Endothelial cell of umbilical vein (primary cell): ENCODE measurements around the gene MYH11. TPM values are rescaled to one million over a fixed set of nuclear protein-coding genes. Genes with fewer than 3 reads are reported as not detected.

Source experiments
- BruUV-seq: library from RNA; stranded (reverse); fragments of 400-500 nt; replicated peaks from 2 replicates; lab custom pipeline; 2021; lab: Mats Ljungman, UMichigan
- CTCF ChIA-PET: fragments of 300-600, 350-600 bp; sonication (Branson Sonifier 250); formaldehyde crosslinking; loops from one replicate; lab custom pipeline; 2021; ENCODE audit warnings: antibody characterized with exemption, inconsistent platforms; lab: Charles Lee
- POLR2A ChIA-PET: fragments of 300-600, 350-600 bp; sonication (Branson Sonifier 250); formaldehyde crosslinking; loops from one replicate; lab custom pipeline; 2021; ENCODE audit warnings: antibody characterized with exemption, inconsistent platforms; lab: Charles Lee
- DNase-seq: peaks from one replicate; pipeline ENCODE4 v3.0.0-alpha.2; 2011; ENCODE audit warnings: low read depth, low spot score
- FAIRE-seq: peaks from 2 replicates; lab custom pipeline; 2011; peaks lifted over from hg19 to GRCh38; lab: Jason Lieb, UNC
- H2AFZ ChIP-seq: 2 replicates; pipeline ENCODE4 v1.6.0; 2012; ENCODE audit warnings: low read depth, low read length, control low read depth, inconsistent platforms
- H3K27ac ChIP-seq: 2 replicates; pipeline ENCODE4 v1.5.1; 2011; ENCODE audit warnings: low read depth, mild to moderate bottlenecking, control low read depth, low read length, moderate library complexity; ENCODE audit not compliant: insufficient read depth
- H3K27me3 ChIP-seq, 2 experiments: 2 replicates each; pipeline versions ENCODE4 v1.6.0 to v1.6.1; 2011; ENCODE audit warnings: low read length in 2 of 2, mixed read lengths in 1 of 2; ENCODE audit not compliant: control insufficient read depth in 2 of 2, insufficient read depth in 2 of 2
- H3K36me3 ChIP-seq, 2 experiments: 2 replicates in 1 of 2; 3 replicates in 1 of 2; pipeline ENCODE4 v1.5.1; 2011; ENCODE audit warnings: low read length in 2 of 2, mild to moderate bottlenecking in 1 of 2, moderate library complexity in 1 of 2; ENCODE audit not compliant: control insufficient read depth in 2 of 2, insufficient read depth in 2 of 2; ENCODE audit errors: extremely low read depth in 1 of 2
- H3K4me1 ChIP-seq: 3 replicates; pipeline ENCODE4 v1.5.1; 2011; ENCODE audit warnings: mild to moderate bottlenecking, low read length; ENCODE audit not compliant: control insufficient read depth, insufficient read depth; ENCODE audit errors: extremely low read depth
- H3K4me2 ChIP-seq: 2 replicates; pipeline ENCODE4 v1.6.1; 2011; ENCODE audit warnings: low read length, control low read depth, mixed read lengths; ENCODE audit not compliant: insufficient read depth
- H3K4me3 ChIP-seq, 3 experiments: fragments of 200-600 bp in 1 of 3; sonication (generic), shearing (Covaris generic) in 1 of 3; replicated peaks in 1 of 3; 2 replicates each; pipeline ENCODE4 v1.5.1; 2011 to 2016; ENCODE audit warnings: control low read depth in 3 of 3, low read length in 3 of 3, mild to moderate bottlenecking in 2 of 3, inconsistent platforms in 1 of 3, low read depth in 1 of 3, moderate library complexity in 1 of 3; ENCODE audit not compliant: insufficient read depth in 1 of 3
- H3K79me2 ChIP-seq: 2 replicates; pipeline ENCODE4 v1.6.0; 2012; ENCODE audit warnings: low read length, inconsistent platforms; ENCODE audit not compliant: control insufficient read depth, insufficient read depth
- H3K9ac ChIP-seq: replicated peaks from 2 replicates; pipeline ENCODE3; 2011; ENCODE audit warnings: low read length, control low read depth; ENCODE audit not compliant: insufficient read depth; ENCODE audit errors: extremely low read depth
- H3K9me1 ChIP-seq: replicated peaks from 3 replicates; pipeline ENCODE4 v1.6.0; 2011; ENCODE audit warnings: mild to moderate bottlenecking, low read length; ENCODE audit not compliant: control insufficient read depth, insufficient read depth; ENCODE audit errors: extremely low read depth
- H3K9me3 ChIP-seq: replicated peaks from 2 replicates; pipeline ENCODE4 v1.5.1; 2012; ENCODE audit warnings: low read length, inconsistent platforms; ENCODE audit not compliant: control insufficient read depth, insufficient read depth
- H4K20me1 ChIP-seq: replicated peaks from 2 replicates; pipeline ENCODE3; 2011; ENCODE audit warnings: mild to moderate bottlenecking, low read length; ENCODE audit not compliant: control insufficient read depth, insufficient read depth; ENCODE audit errors: extremely low read depth
- EZH2 ChIP-seq: IDR thresholded peaks from 2 replicates; pipeline ENCODE4 v1.6.1; 2012; ENCODE audit warnings: borderline replicate concordance, low read depth, mild to moderate bottlenecking, moderate library complexity, low read length, inconsistent platforms; ENCODE audit not compliant: severe bottlenecking
- FOS ChIP-seq: IDR thresholded peaks from 2 replicates; pipeline ENCODE4 v1.6.1; 2011; ENCODE audit warnings: mild to moderate bottlenecking, low read length, moderate library complexity, borderline replicate concordance; ENCODE audit not compliant: insufficient read depth
- MAX ChIP-seq: IDR thresholded peaks from 2 replicates; pipeline ENCODE4 v1.6.1; 2011; ENCODE audit not compliant: insufficient read depth, insufficient read length
- POLR2A ChIP-seq: IDR thresholded peaks from 2 replicates; pipeline ENCODE4 v1.6.1; 2012; ENCODE audit warnings: low read depth, mild to moderate bottlenecking, control low read depth, low read length
- POLR2AphosphoS5 ChIP-seq: IDR thresholded peaks from 2 replicates; pipeline ENCODE4 v1.6.1; 2012; ENCODE audit warnings: low read depth, mild to moderate bottlenecking, control low read depth, low read length, moderate library complexity; ENCODE audit not compliant: insufficient read depth
- dilution Hi-C: fragments of 300-500 bp; cut with MboI; formaldehyde crosslinking; loops from one replicate; pipeline ENCODE4 v1.15.0; 2019; ENCODE audit warnings: low sequenced_read_pairs; ENCODE audit not compliant: extremely low pct_ligation_motif_present
- intact Hi-C: fragments of 100-400 bp; cut with micrococcal nuclease; formaldehyde crosslinking; loops from one replicate; pipeline ENCODE4 v1.10.0; 2022
- polyA plus RNA-seq, 4 experiments: library from polyadenylated mRNA; depleted of rRNA in 3 of 4; stranded (reverse) in 3 of 4; unstranded in 1 of 4; fragments of >200 nt; gene quantifications; 2 replicates each; pipeline versions ENCODE4 v1.2.1 to v1.2.3, GENCODE V29; 2011 to 2012; ENCODE audit warnings: missing spikeins in 1 of 4
- total RNA-seq: library from RNA; stranded (reverse); gene quantifications from 2 replicates; pipeline ENCODE4 v1.2.3, GENCODE V29; 2021

The MYH11 gene
- total and polyA plus RNA-seq, 2 donors (not counting 3 experiments of a cell fraction or from before 2014, with no cell fraction given), result not detected

GRCh38 chr16:15799851-15800495 is 56.9 kb downstream of the MYH11 start:
- H3K79me2 ChIP-seq, result no peaks in the 10 kb centered on the region
- intact Hi-C loops, result no loop called here
- H3K9ac ChIP-seq, result no peak overlapping the region
- H3K27me3 ChIP-seq, result peaks cover 0 to 6% of the 10 kb centered on the region in 2 experiments
- H3K4me1 ChIP-seq, result no peaks in the 10 kb centered on the region
- dilution Hi-C loops, result no loop called here
- no peaks in the 10 kb centered on the region for H3K9me3 ChIP-seq
- ChIA-PET CTCF (interaction anchor here (1.1 to 1.3 kb wide), 2 partner anchors 22 to 41 kb away, joined by 3 read pairs; no protein-coding TSS in a partner anchor), POLR2A (no interaction called here)
- no TSS peak for BruUV-seq
- no peak overlapping the region for H3K4me2 ChIP-seq
- DNase-seq (no peak), FAIRE-seq (no peak)
- H2AFZ ChIP-seq, result no peak overlapping the region
- no peaks in the 10 kb centered on the region for H3K36me3 ChIP-seq
- TF ChIP-seq POLR2A (no peak), MAX (no peak), FOS (no peak), EZH2 (no peak)
- no peaks in the 10 kb centered on the region for H4K20me1 ChIP-seq
- no peak overlapping the region for H3K27ac ChIP-seq
- H3K4me3 ChIP-seq, result no peak overlapping the region
- no peaks in the 10 kb centered on the region for H3K9me1 ChIP-seq

- no TSS peak for BruUV-seq
- no peak overlapping the region for H3K27ac ChIP-seq
- dilution Hi-C loops (no loop called here), intact Hi-C loops (no loop called here)
- H4K20me1 ChIP-seq, result no peaks in the 10 kb centered on the region
- no peaks in the 10 kb centered on the region for H3K36me3 ChIP-seq
- peaks cover 2% of the 10 kb centered on the region for H3K4me1 ChIP-seq
- TF ChIP-seq POLR2AphosphoS5, result no peak
- H3K4me3 ChIP-seq, result no peak overlapping the region
- POLR2A ChIA-PET, result no interaction called here
- CTCF ChIA-PET, result interaction anchor here (1.0 to 1.3 kb wide), 2 partner anchors 21 to 23 kb away, joined by 3 to 4 read pairs; no protein-coding TSS in a partner anchor
- H3K9me3 ChIP-seq, result no peaks in the 10 kb centered on the region
- H3K9me1 ChIP-seq, result no peaks in the 10 kb centered on the region
- no peak overlapping the region for H3K4me2 ChIP-seq
- FAIRE-seq (no peak), DNase-seq (no peak)
- H3K79me2 ChIP-seq, result no peaks in the 10 kb centered on the region
- H3K9ac ChIP-seq, result no peak overlapping the region
- H3K27me3 ChIP-seq, result peaks cover 0 to 6% of the 10 kb centered on the region in 2 experiments
- H2AFZ ChIP-seq, result no peak overlapping the region
Measured at GRCh38 chr16:15798671-15799070, 58.2 kb downstream of the MYH11 start.
